NB4 (cell line): ENCODE results near the gene NKX2-4.

Source experiments
- MYC ChIP-seq: IDR thresholded peaks from 2 replicates; pipeline ENCODE4 v1.6.1; 2011; ENCODE audit warnings: low read depth, low read length
- POLR2A ChIP-seq: IDR thresholded peaks from 2 replicates; pipeline ENCODE4 v1.6.1; 2011; ENCODE audit warnings: mild to moderate bottlenecking; ENCODE audit not compliant: insufficient read length; ENCODE audit errors: extremely low read depth
- TF ChIP-seq, protein P1 (sequence below): IDR thresholded peaks from one replicate; pipeline ENCODE4 v1.5.1; 2012; ENCODE audit warnings: low read depth, low read length
- TF ChIP-seq, protein P2 (sequence below): IDR thresholded peaks from 2 replicates; pipeline ENCODE4 v1.6.1; 2011; ENCODE audit warnings: low read depth, low read length

DNA sequence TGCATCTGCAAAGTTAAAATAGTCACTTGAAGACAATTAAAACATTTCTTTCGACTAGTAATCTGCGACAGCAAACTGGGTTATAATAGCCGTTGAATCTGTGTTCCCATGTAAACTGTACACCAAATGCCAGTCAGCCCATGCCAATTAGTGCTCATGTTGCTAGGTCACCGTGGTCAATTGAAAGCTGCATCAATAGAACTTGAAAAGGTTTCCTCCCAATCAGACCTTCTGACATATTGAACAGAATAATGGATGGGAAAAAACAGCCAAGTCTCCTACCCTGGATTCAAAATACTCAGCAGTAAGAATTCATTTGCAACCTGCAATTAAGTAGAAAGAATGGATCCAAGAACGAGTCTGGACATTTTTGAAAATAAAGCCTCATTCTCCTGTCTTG is 11.2 kb downstream of the NKX2-4 start:
- TF ChIP-seq, protein P1, sequence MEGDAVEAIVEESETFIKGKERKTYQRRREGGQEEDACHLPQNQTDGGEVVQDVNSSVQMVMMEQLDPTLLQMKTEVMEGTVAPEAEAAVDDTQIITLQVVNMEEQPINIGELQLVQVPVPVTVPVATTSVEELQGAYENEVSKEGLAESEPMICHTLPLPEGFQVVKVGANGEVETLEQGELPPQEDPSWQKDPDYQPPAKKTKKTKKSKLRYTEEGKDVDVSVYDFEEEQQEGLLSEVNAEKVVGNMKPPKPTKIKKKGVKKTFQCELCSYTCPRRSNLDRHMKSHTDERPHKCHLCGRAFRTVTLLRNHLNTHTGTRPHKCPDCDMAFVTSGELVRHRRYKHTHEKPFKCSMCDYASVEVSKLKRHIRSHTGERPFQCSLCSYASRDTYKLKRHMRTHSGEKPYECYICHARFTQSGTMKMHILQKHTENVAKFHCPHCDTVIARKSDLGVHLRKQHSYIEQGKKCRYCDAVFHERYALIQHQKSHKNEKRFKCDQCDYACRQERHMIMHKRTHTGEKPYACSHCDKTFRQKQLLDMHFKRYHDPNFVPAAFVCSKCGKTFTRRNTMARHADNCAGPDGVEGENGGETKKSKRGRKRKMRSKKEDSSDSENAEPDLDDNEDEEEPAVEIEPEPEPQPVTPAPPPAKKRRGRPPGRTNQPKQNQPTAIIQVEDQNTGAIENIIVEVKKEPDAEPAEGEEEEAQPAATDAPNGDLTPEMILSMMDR: no peak
- no peak for TF ChIP-seq POLR2A
- TF ChIP-seq, protein P2, sequence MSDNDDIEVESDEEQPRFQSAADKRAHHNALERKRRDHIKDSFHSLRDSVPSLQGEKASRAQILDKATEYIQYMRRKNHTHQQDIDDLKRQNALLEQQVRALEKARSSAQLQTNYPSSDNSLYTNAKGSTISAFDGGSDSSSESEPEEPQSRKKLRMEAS: no peak
- no peak for TF ChIP-seq MYC
